GM13977 (cell line): ENCODE measurements around the gene RRAGD.

Experiments
- DNase-seq: peaks from one replicate; pipeline ENCODE4 v3.0.0; 2012; ENCODE audit warnings: low spot score
- CTCF ChIP-seq: IDR thresholded peaks from 2 replicates; pipeline ENCODE4 v1.5.1; 2012; ENCODE audit warnings: mild to moderate bottlenecking, control low read depth; ENCODE audit not compliant: insufficient read depth; ENCODE audit errors: extremely low read depth, missing control alignments
- in situ Hi-C: fragments of 300-500 bp; cut with MboI; formaldehyde crosslinking; loops from one replicate; pipeline ENCODE4 v1.12.0; 2022; ENCODE audit warnings: low sequenced_read_pairs, low pct_unique_long_range_greater_than_20kb, mixed read lengths, inconsistent platforms; ENCODE audit not compliant: unreplicated experiment

The RRAGD gene

GRCh38 chr6:89449193-89449592 lies 37.1 kb upstream of the RRAGD start:
- DNase-seq: no peak
- in situ Hi-C loops: no loop called here
- no peak for TF ChIP-seq CTCF

- in situ Hi-C loops: no loop called here
- no peak for TF ChIP-seq CTCF
- DNase-seq: no peak
Observed at GRCh38 chr6:89443658-89444057, 31.6 kb upstream of the RRAGD start.

- TF ChIP-seq CTCF: no peak
Observed at GRCh38 chr6:89440200-89440599, 28.1 kb upstream of the RRAGD start.

DNA sequence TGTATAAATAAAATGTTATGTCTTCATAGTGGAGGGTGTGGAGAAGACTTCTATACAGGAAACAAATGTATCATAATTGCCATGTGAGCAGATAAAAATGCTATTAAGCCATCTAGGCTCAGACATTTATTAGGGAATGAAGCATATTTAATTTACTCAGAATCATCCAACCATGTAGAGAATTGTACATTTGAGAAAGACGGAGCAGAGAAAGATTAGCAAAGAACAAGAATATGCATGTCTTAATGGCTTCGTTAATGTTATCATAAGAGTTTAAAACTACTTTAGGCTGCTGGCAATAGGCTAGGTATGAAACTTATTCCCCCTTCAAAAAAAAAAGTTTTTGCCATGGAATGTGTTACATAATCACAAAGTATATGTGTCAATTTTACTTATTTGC lies 26.9 kb upstream of the RRAGD start:
- no peak for TF ChIP-seq CTCF
- in situ Hi-C loops: loop anchor here (10.0 kb wide), 1 partner anchor 166 kb away; no protein-coding TSS in a partner anchor
- DNase-seq: no peak

More at GRCh38 chr6:89440200-89440599, 28.1 kb upstream of the RRAGD start:
- in situ Hi-C loops: no loop called here
- DNase-seq: no peak

GRCh38 chr6:89438248-89438647 lies 26.2 kb upstream of the RRAGD start:
- TF ChIP-seq CTCF: no peak
- DNase-seq: no peak
- in situ Hi-C loops: loop anchor here (10.0 kb wide), 1 partner anchor 167 kb away; no protein-coding TSS in a partner anchor

DNA sequence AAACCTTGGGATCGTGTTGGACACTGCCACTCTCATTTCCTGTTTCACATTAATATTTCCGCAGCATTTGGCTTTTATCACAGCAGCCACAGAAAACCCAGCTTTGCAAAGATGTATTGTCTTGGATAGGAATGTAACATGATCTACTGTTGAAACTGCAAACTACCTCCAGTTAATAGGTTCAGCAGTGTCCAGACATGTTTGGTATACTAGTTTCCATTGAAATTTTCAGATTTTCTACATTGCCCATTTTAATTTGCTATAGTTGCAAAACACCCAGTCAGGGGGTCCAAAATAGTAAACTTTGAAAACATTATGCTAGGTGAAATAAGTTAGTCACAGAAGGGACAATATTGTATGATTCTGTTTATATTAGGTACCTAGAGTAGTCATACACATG lies 24.2 kb upstream of the RRAGD start:
- TF ChIP-seq CTCF: no peak
- DNase-seq: no peak
- in situ Hi-C loops: loop anchor here (10.0 kb wide), 1 partner anchor 169 kb away; no protein-coding TSS in a partner anchor

DNA sequence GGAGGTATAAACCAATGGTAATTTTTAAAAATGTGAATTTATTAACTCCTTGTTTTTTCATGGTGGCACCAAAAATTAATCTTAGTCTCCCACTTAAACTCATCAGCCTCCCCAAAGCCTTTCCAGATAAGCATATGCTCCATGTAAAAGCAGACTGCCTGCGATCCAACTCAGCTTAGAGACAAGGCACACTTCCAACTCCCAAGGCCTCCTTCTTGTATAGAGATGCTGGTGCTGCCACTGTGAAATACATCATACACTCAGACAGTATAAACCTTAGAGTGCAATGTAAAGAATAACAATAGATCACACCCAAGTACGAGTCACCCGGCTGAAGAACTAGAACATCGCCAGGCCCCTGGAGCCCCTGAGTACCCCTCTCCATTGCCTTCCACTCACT lies 22.9 kb upstream of the RRAGD start:
- in situ Hi-C loops: loop anchor here (10.0 kb wide), 1 partner anchor 170 kb away; no protein-coding TSS in a partner anchor
- DNase-seq: no peak
- TF ChIP-seq CTCF: no peak
